ENCODE results near the gene MIF4GD. TPM values are rescaled to one million over a fixed set of nuclear protein-coding genes. Genes with fewer than 3 reads are reported as not detected.
A peak's percentile ranks its signal among the peaks of the same experiment; 100 is the strongest.

Gene MIF4GD
- total and polyA plus RNA-seq, 2 of the 4 experiments (the other 2 are of a cell fraction): 4.1 to 6.9 TPM

- Histone ChIP-seq H4K91ac (ENCODE audit: insufficient read depth, low read depth, low read length) (no peak overlapping the region), H3K9ac (ENCODE audit: low read depth, low read length) (no peak overlapping the region), H2AK5ac (ENCODE audit: low read depth, low read length) (peak overlapping the region; percentile 8; the same call in 1 of the 2 replicates), H3K9me3 (ENCODE audit: control insufficient read depth, insufficient read depth, low read length) (no peaks in the 10 kb centered on the region), H2BK120ac (ENCODE audit: low read depth, low read length) (no peak overlapping the region), H3K4me1 (ENCODE audit: control insufficient read depth, insufficient read depth, low read length) (peaks cover 8% of the 10 kb centered on the region), H4K8ac (ENCODE audit: low read depth in 2 of 2, low read length in 2 of 2) (peak overlapping the region in 1 of 2 experiments; percentile 52; a peak in 1 of 4 replicates), H3K4me3 (ENCODE audit: insufficient read depth, low read depth, low read length) (no peak overlapping the region), H3K14ac (replicated peaks; ENCODE audit: low read depth, low read length) (no peak overlapping the region), H2BK15ac (ENCODE audit: low read depth, low read length) (no peak overlapping the region), H4K20me1 (ENCODE audit: insufficient read depth, low read length) (no peaks in the 10 kb centered on the region; the same call in none of the 2 replicates), H3K4ac (ENCODE audit: low read depth, low read length) (0 out of 2 replicates have a peak overlapping the region, but pooled peaks have one; percentile 50), H2BK20ac (ENCODE audit: low read depth, low read length) (no peak overlapping the region), H3K36me3 (ENCODE audit: control insufficient read depth, insufficient read depth, low read length) (no peaks in the 10 kb centered on the region), H3K56ac (ENCODE audit: extremely low read depth, insufficient read depth, low read length) (no peak overlapping the region), H3K4me2 (ENCODE audit: low read depth, low read length) (no peak overlapping the region), H3K9me1 (ENCODE audit: insufficient read depth, low read length) (peaks cover 17% of the 10 kb centered on the region), H2AK9ac (replicated peaks; ENCODE audit: low read depth, low read length, poor library complexity) (peak overlapping the region; percentile 94), H3K27me3 (ENCODE audit: control insufficient read depth, insufficient read depth, low read length) (no peaks in the 10 kb centered on the region), H3K18ac (ENCODE audit: low read depth, low read length) (no peak overlapping the region), H3K23ac (ENCODE audit: low read depth, low read length) (no peak overlapping the region), H2AFZ (replicated peaks; ENCODE audit: low read length, poor library complexity) (peak overlapping the region; percentile 70), H2BK5ac (ENCODE audit: low read depth, low read length, poor library complexity, severe bottlenecking) (no peak overlapping the region), H3K27ac (ENCODE audit: insufficient read depth, low read length) (no peak overlapping the region), H4K5ac (ENCODE audit: low read depth, low read length) (no peak overlapping the region), H3K79me1 (ENCODE audit: low read depth in 1 of 2, low read length in 2 of 2) (peaks cover 3 to 7% of the 10 kb centered on the region in 2 experiments; a peak in 3 of 4 replicates)
- TF ChIP-seq, protein P1, sequence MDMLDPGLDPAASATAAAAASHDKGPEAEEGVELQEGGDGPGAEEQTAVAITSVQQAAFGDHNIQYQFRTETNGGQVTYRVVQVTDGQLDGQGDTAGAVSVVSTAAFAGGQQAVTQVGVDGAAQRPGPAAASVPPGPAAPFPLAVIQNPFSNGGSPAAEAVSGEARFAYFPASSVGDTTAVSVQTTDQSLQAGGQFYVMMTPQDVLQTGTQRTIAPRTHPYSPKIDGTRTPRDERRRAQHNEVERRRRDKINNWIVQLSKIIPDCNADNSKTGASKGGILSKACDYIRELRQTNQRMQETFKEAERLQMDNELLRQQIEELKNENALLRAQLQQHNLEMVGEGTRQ (IDR thresholded peaks at IDR 0.05; ENCODE audit: low read depth, low read length): no peak
- TF ChIP-seq ELK1 (IDR thresholded peaks at IDR 0.05; ENCODE audit: borderline replicate concordance, low read depth, low read length): no peak
- TF ChIP-seq BHLHE40 (IDR thresholded peaks at IDR 0.05; ENCODE audit: low read depth, low read length): no peak
- no peak for TF ChIP-seq NFE2L2 (IDR thresholded peaks at IDR 0.05; ENCODE audit: low read depth, low read length)
- in situ Hi-C loops (cut with MboI; ENCODE audit: low sequenced_read_pairs): no loop called here
- ChIA-PET CTCF (interaction anchor here (1.0 kb wide), 1 partner anchor 11 kb away, joined by 5 read pairs; the partner anchor contains the start of gene SLC25A19), POLR2A (ENCODE audit: unreplicated experiment) (interaction anchor here (0.6 kb wide), 1 partner anchor 163 kb away, joined by 13 read pairs; no protein-coding TSS in a partner anchor)
- peak; percentile 59 for ATAC-seq (ENCODE audit: low read depth)
- dilution Hi-C loops (cut with HindIII; ENCODE audit: low sequenced_read_pairs, unreplicated experiment): no loop called here
- no TSS peak for BruUV-seq (replicated peaks)
- intact Hi-C loops (cut with micrococcal nuclease): loop anchor here (10.0 kb wide), 1 partner anchor 237 kb away; the partner anchor contains the start of genes CASKIN2 and TSEN54
- DNase-seq: peak; percentile 32
- WGBS, 2 experiments (ENCODE audit: extremely low coverage in 2 of 2, insufficient read length in 1 of 2): no CpG with 5 or more reads among the region's 6 CpGs
These were observed 6.6 kb upstream of the MIF4GD start for GRCh38 chr17:75277664-75278071.

Data from IMR-90 (cell line).